Measurements from ENCODE around the gene RPTOR.

The RPTOR gene

GRCh38 chr17:80518392-80518791 is 26.2 kb upstream of the RPTOR start:
- POLR2A ChIA-PET, result interaction anchor here (0.7 kb wide), 1 partner anchor 219 kb away, joined by 3 read pairs; no protein-coding TSS in a partner anchor
- DNase-seq (ENCODE audit: low read depth, low spot score), result no peak
- no peak overlapping the region for H3K4me3 ChIP-seq (ENCODE audit: low read depth, low read length)
- TF ChIP-seq, protein P1, sequence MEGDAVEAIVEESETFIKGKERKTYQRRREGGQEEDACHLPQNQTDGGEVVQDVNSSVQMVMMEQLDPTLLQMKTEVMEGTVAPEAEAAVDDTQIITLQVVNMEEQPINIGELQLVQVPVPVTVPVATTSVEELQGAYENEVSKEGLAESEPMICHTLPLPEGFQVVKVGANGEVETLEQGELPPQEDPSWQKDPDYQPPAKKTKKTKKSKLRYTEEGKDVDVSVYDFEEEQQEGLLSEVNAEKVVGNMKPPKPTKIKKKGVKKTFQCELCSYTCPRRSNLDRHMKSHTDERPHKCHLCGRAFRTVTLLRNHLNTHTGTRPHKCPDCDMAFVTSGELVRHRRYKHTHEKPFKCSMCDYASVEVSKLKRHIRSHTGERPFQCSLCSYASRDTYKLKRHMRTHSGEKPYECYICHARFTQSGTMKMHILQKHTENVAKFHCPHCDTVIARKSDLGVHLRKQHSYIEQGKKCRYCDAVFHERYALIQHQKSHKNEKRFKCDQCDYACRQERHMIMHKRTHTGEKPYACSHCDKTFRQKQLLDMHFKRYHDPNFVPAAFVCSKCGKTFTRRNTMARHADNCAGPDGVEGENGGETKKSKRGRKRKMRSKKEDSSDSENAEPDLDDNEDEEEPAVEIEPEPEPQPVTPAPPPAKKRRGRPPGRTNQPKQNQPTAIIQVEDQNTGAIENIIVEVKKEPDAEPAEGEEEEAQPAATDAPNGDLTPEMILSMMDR (IDR thresholded peaks at IDR 0.05; ENCODE audit: insufficient read depth, low read length, missing control alignments), result no peak
- CTCF ChIA-PET, result interaction anchor here (1.2 kb wide), 1 partner anchor 57 kb away, joined by 3 read pairs; no protein-coding TSS in a partner anchor

- TF ChIP-seq, protein P1 (IDR thresholded peaks at IDR 0.05; ENCODE audit: insufficient read depth, low read length, missing control alignments), result no peak
- POLR2A ChIA-PET, result interaction anchor here (0.7 kb wide), 1 partner anchor 218 kb away, joined by 3 read pairs; no protein-coding TSS in a partner anchor
- no peak for DNase-seq (ENCODE audit: low read depth, low spot score)
- CTCF ChIA-PET, result interaction anchor here (0.9 to 1.5 kb wide), 4 partner anchors 9 to 56 kb away, joined by 3 to 4 read pairs (median 3); no protein-coding TSS in a partner anchor
- H3K4me3 ChIP-seq (ENCODE audit: low read depth, low read length), result no peak overlapping the region
Measured at GRCh38 chr17:80519091-80519781, 25.4 kb upstream of the RPTOR start.

DNA sequence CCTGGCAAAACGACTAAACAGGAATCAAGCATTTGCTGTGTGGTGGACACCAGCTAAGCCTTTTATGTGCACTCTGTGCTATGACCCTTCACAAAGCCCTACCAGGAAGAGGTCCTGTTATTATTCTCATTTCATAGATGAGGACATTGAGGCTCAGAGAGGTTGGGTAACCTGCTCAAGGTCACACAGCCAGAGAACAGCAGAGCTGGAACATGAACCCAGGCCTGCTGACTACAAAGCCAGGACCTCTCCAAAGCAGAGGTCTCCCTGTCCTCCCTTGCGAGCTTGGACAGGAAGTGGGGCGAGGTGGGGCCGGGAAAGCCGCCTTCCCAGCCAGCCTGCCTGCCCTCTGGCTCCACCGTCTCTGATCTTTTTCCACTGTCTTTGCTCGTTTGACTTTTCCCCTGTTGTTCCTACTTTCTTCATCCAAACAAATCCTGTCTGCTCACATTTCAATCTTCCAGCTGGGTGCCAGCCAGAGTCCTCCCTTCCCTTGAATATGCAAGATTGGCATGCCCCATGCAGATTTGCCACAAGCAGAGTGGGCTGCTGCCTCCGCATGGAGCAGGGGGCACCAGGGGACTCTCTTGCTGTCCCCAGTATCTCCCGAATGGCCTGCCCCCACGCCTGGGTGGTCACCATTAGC is 23.7 kb upstream of the RPTOR start:
- CTCF ChIA-PET, result no interaction called here
- TF ChIP-seq, protein P1 (IDR thresholded peaks at IDR 0.05; ENCODE audit: insufficient read depth, low read length, missing control alignments), result no peak
- H3K4me3 ChIP-seq (ENCODE audit: low read depth, low read length), result no peak overlapping the region
- no peak for DNase-seq (ENCODE audit: low read depth, low spot score)
- POLR2A ChIA-PET, result no interaction called here

DNA sequence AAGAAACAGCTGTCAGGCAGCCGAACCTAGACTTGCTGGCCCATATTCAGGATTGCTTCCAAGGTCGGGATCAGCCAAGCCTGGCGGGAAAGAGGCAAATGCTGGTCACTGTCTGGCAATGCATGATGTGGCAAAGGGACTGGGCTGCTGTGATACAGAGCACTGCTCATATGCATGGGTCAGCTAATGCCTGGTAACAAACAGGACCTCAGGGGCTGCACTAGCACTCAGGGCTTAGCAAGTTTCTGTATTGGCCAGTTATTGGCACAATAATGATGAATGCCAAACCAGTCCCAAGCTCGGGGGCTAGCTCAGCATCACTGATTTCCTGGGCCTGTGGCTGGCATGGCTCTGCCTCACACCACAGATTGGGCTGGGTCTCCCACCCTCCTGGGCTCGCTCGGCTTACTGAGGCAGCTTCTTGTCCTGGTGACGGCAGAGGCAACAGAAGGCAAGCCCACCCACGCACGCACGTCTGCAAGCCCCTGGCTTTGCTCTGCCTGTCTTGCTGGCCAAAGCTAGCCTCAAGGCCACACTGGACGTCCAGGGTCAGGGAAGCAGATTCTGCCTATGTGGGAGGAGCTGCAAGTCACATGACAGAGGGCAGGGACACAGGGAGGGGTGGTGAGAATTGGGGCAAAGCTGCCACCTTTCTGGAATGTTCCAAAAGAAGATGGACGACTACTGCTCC is 21.4 kb upstream of the RPTOR start:
- POLR2A ChIA-PET, result no interaction called here
- TF ChIP-seq, protein P1 (IDR thresholded peaks at IDR 0.05; ENCODE audit: insufficient read depth, low read length, missing control alignments), result no peak
- no peak overlapping the region for H3K4me3 ChIP-seq (ENCODE audit: low read depth, low read length)
- CTCF ChIA-PET, result interaction anchor here (1.2 kb wide), 1 partner anchor 52 kb away, joined by 3 read pairs; no protein-coding TSS in a partner anchor
- DNase-seq (ENCODE audit: low read depth, low spot score), result no peak

DNA sequence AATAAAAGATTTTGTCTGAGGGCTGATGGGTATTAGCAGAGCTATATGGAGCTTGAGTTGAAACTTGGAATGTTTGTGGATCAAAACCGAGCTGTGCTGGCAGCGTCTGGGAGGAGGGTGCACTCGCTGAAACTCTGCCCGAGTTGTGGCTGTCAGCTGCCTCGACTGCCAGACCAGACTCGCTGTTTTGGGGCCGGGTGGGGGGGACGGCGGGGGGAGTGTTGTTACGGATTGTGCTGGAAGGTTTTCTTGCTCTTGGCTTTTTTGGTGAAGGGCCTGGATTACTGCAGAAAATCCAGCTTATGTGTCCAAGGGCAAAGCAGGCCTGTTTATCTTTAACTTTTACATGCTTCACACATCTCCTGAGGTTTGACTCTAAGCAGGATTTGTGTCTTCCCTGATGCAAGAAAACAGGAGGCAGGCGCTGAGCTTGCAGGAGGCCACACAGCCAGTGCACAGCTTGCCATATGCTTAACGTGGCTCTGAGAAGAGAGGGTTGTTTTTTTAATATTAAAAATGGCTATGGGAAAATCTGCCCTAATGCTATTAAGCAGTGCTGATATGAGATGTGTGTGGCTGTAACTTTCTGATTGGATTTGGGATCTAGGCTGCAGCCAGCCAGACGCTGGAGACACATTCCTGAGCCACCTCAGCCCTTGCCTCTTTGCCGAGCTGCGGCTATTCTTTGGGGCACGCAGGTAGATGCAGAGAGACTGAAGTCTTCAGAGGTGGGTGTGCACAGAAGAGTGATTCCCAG is 20.5 kb upstream of the RPTOR start:
- no peak overlapping the region for H3K4me3 ChIP-seq (ENCODE audit: low read depth, low read length)
- ChIA-PET POLR2A (no interaction called here), CTCF (no interaction called here)
- no peak for DNase-seq (ENCODE audit: low read depth, low spot score)
- TF ChIP-seq, protein P1 (IDR thresholded peaks at IDR 0.05; ENCODE audit: insufficient read depth, low read length, missing control alignments), result no peak
